Measurements from ENCODE around the gene AGAP2. TPM values are rescaled to one million over a fixed set of nuclear protein-coding genes. Genes with fewer than 3 reads are reported as not detected.

The AGAP2 gene
- total RNA-seq, 4 donors from 2014 or later = 1.2 to 125 (median 5.6) TPM

- intact Hi-C loops (cut with DNase I; ENCODE audit: low total_unique reads) = no loop called here
Measured at GRCh38 chr12:57779736-57780135, 41.2 kb upstream of the AGAP2 start.

GRCh38 chr12:57777911-57778310, 39.4 kb upstream of the AGAP2 start:
- Histone ChIP-seq H3K9me3 (no peaks in the 10 kb centered on the region), H3K27ac (no peak overlapping the region), H3K4me1 (peaks cover 4 to 16% (median 9%) of the 10 kb centered on the region in 4 donors), H3K36me3 (no peaks in the 10 kb centered on the region), H3K4me3 (no peak overlapping the region), H3K27me3 (no peaks in the 10 kb centered on the region)
- intact Hi-C loops (cut with DNase I; ENCODE audit: low total_unique reads) (no loop called here), in situ Hi-C loops (cut with MboI; ENCODE audit: low pct_ligation_motif_present in 1 of 4, low pct_unique_long_range_greater_than_20kb in 1 of 4, low sequenced_read_pairs in 3 of 4) (no loop called here)
- 82 to 94% methylated on average over 3 to 7 of the region's 7 CpGs for WGBS, 2 donors (ENCODE audit: low coverage in 1 of 2)
- no peak for TF ChIP-seq CTCF (IDR thresholded peaks at IDR 0.05)
- no peak for TF ChIP-seq POLR2A (IDR thresholded peaks at IDR 0.05)
- no peak for TF ChIP-seq POLR2AphosphoS5 (IDR thresholded peaks at IDR 0.05)
- no peak for TF ChIP-seq EP300 (IDR thresholded peaks at IDR 0.05; ENCODE audit: low read depth)
- no peak for DNase-seq

More at GRCh38 chr12:57779736-57780135, 41.2 kb upstream of the AGAP2 start:
- WGBS, 2 donors (ENCODE audit: low coverage in 1 of 2) = 55% methylated on average over 1 of the region's 1 CpG; no CpG with 5 or more reads in 1 of the 2 donors
- Histone ChIP-seq H3K27me3 (no peaks in the 10 kb centered on the region), H3K4me1 (peaks cover 11 to 21% (median 14%) of the 10 kb centered on the region in 4 donors), H3K4me3 (no peak overlapping the region), H3K27ac (no peak overlapping the region), H3K9me3 (no peaks in the 10 kb centered on the region), H3K36me3 (no peaks in the 10 kb centered on the region)
- in situ Hi-C loops (cut with MboI; ENCODE audit: low pct_ligation_motif_present in 1 of 4, low pct_unique_long_range_greater_than_20kb in 1 of 4, low sequenced_read_pairs in 3 of 4) = no loop called here
- TF ChIP-seq EP300 (IDR thresholded peaks at IDR 0.05; ENCODE audit: low read depth) (no peak), CTCF (IDR thresholded peaks at IDR 0.05) (no peak)
- DNase-seq = no peak

- TF ChIP-seq EP300 (IDR thresholded peaks at IDR 0.05; ENCODE audit: low read depth) (no peak), CTCF (IDR thresholded peaks at IDR 0.05) (no peak), POLR2A (IDR thresholded peaks at IDR 0.05) (no peak), POLR2AphosphoS5 (IDR thresholded peaks at IDR 0.05) (no peak)
- DNase-seq = no peak
- H3K36me3 ChIP-seq = no peaks in the 10 kb centered on the region
- 91 to 92% methylated on average over 5 to 7 of the region's 7 CpGs for WGBS, 2 donors (ENCODE audit: low coverage in 1 of 2)
- H3K27ac ChIP-seq = no peak overlapping the region
- H3K27me3 ChIP-seq = no peaks in the 10 kb centered on the region
- peaks cover 4 to 17% (median 11%) of the 10 kb centered on the region in 4 donors for H3K4me1 ChIP-seq
- intact Hi-C loops (cut with DNase I; ENCODE audit: low total_unique reads) = no loop called here
- H3K4me3 ChIP-seq = no peak overlapping the region
- no peaks in the 10 kb centered on the region for H3K9me3 ChIP-seq
- in situ Hi-C loops (cut with MboI; ENCODE audit: low pct_ligation_motif_present in 1 of 4, low pct_unique_long_range_greater_than_20kb in 1 of 4, low sequenced_read_pairs in 3 of 4) = no loop called here
Measured at GRCh38 chr12:57777367-57777766, 38.8 kb upstream of the AGAP2 start.

- Histone ChIP-seq H3K4me3 (no peak overlapping the region), H3K27ac (no peak overlapping the region), H3K4me1 (peaks cover 8 to 17% (median 13%) of the 10 kb centered on the region in 4 donors), H3K27me3 (no peaks in the 10 kb centered on the region), H3K9me3 (no peaks in the 10 kb centered on the region), H3K36me3 (no peaks in the 10 kb centered on the region)
- no peak for TF ChIP-seq POLR2A (IDR thresholded peaks at IDR 0.05)
- no peak for TF ChIP-seq EP300 (IDR thresholded peaks at IDR 0.05; ENCODE audit: low read depth)
- no peak for TF ChIP-seq POLR2AphosphoS5 (IDR thresholded peaks at IDR 0.05)
- TF ChIP-seq CTCF (IDR thresholded peaks at IDR 0.05) = no peak
- in situ Hi-C loops (cut with MboI; ENCODE audit: low pct_ligation_motif_present in 1 of 4, low pct_unique_long_range_greater_than_20kb in 1 of 4, low sequenced_read_pairs in 3 of 4) (no loop called here), intact Hi-C loops (cut with DNase I; ENCODE audit: low total_unique reads) (no loop called here)
- WGBS, 2 donors (ENCODE audit: low coverage in 1 of 2) = 88% methylated on average over 1 to 2 of the region's 2 CpGs
- no peak for DNase-seq
Measured at GRCh38 chr12:57776247-57776587, 37.7 kb upstream of the AGAP2 start.

All from transverse colon (tissue), 4 donors.